ENCODE results near the gene SORCS2.
"Not testable (repeated sequence)": the region's sequence is repeated elsewhere in the genome, so short reads cannot be mapped to it uniquely, and the experiment has no call there.

Gene SORCS2

GRCh38 chr4:7595934-7596461 is 403.7 kb downstream of the SORCS2 start:
- no peaks in the 10 kb centered on the region for H3K9me3 ChIP-seq (ENCODE audit: control insufficient read depth, insufficient read depth, low read length)
- H3K36me3 ChIP-seq (ENCODE audit: control insufficient read depth, insufficient read depth, low read length), result no peaks in the 10 kb centered on the region
- no peak overlapping the region for H3K9ac ChIP-seq (ENCODE audit: low read depth, low read length)
- no peak overlapping the region for H3K27ac ChIP-seq (ENCODE audit: low read depth, low read length)
- peaks cover 12% of the 10 kb centered on the region for H3K4me1 ChIP-seq (ENCODE audit: control insufficient read depth, insufficient read depth, low read length)
- no peaks in the 10 kb centered on the region for H3K27me3 ChIP-seq (ENCODE audit: control insufficient read depth, insufficient read depth, low read length)
- H3K4me3 ChIP-seq (ENCODE audit: low read depth, low read length), result no peak overlapping the region

GRCh38 chr4:7596918-7597606 is 404.7 kb downstream of the SORCS2 start:
- Histone ChIP-seq H3K36me3 (ENCODE audit: control insufficient read depth, insufficient read depth, low read length) (no peaks in the 10 kb centered on the region), H3K9ac (ENCODE audit: low read depth, low read length) (no peak overlapping the region), H3K9me3 (ENCODE audit: control insufficient read depth, insufficient read depth, low read length) (no peaks in the 10 kb centered on the region), H3K4me1 (ENCODE audit: control insufficient read depth, insufficient read depth, low read length) (peaks cover 12% of the 10 kb centered on the region), H3K27me3 (ENCODE audit: control insufficient read depth, insufficient read depth, low read length) (no peaks in the 10 kb centered on the region), H3K27ac (ENCODE audit: low read depth, low read length) (no peak overlapping the region), H3K4me3 (ENCODE audit: low read depth, low read length) (no peak overlapping the region)

- no peak overlapping the region for H3K27ac ChIP-seq (ENCODE audit: low read depth, low read length)
- no peaks in the 10 kb centered on the region for H3K27me3 ChIP-seq (ENCODE audit: control insufficient read depth, insufficient read depth, low read length)
- peaks cover 7% of the 10 kb centered on the region; the same call in 1 of the 2 replicates for H3K9me3 ChIP-seq (ENCODE audit: control insufficient read depth, insufficient read depth, low read length)
- no peak overlapping the region for H3K4me3 ChIP-seq (ENCODE audit: low read depth, low read length)
- no peaks in the 10 kb centered on the region for H3K36me3 ChIP-seq (ENCODE audit: control insufficient read depth, insufficient read depth, low read length)
- H3K4me1 ChIP-seq (ENCODE audit: control insufficient read depth, insufficient read depth, low read length), result peaks cover 12% of the 10 kb centered on the region
- no peak overlapping the region for H3K9ac ChIP-seq (ENCODE audit: low read depth, low read length)
Observed at GRCh38 chr4:7598939-7599790, 406.8 kb downstream of the SORCS2 start.

GRCh38 chr4:7600247-7600646 is 407.9 kb downstream of the SORCS2 start:
- Histone ChIP-seq H3K4me1 (ENCODE audit: control insufficient read depth, insufficient read depth, low read length) (peaks cover 12% of the 10 kb centered on the region), H3K4me3 (ENCODE audit: low read depth, low read length) (no peak overlapping the region), H3K9me3 (ENCODE audit: control insufficient read depth, insufficient read depth, low read length) (peaks cover 7% of the 10 kb centered on the region; the same call in 1 of the 2 replicates), H3K36me3 (ENCODE audit: control insufficient read depth, insufficient read depth, low read length) (no peaks in the 10 kb centered on the region), H3K9ac (ENCODE audit: low read depth, low read length) (no peak overlapping the region), H3K27ac (ENCODE audit: low read depth, low read length) (no peak overlapping the region), H3K27me3 (ENCODE audit: control insufficient read depth, insufficient read depth, low read length) (no peaks in the 10 kb centered on the region)

- not testable (repeated sequence) for H3K36me3 ChIP-seq (ENCODE audit: control insufficient read depth, insufficient read depth, low read length); H3K9ac ChIP-seq (ENCODE audit: low read depth, low read length); H3K9me3 ChIP-seq (ENCODE audit: control insufficient read depth, insufficient read depth, low read length); H3K4me3 ChIP-seq (ENCODE audit: low read depth, low read length); H3K4me1 ChIP-seq (ENCODE audit: control insufficient read depth, insufficient read depth, low read length); H3K27ac ChIP-seq (ENCODE audit: low read depth, low read length); H3K27me3 ChIP-seq (ENCODE audit: control insufficient read depth, insufficient read depth, low read length)
Observed at GRCh38 chr4:7602166-7602565, 409.8 kb downstream of the SORCS2 start.

GRCh38 chr4:7607156-7607910 is 415.0 kb downstream of the SORCS2 start:
- no peaks in the 10 kb centered on the region for H3K4me1 ChIP-seq (ENCODE audit: control insufficient read depth, insufficient read depth, low read length)
- no peaks in the 10 kb centered on the region for H3K36me3 ChIP-seq (ENCODE audit: control insufficient read depth, insufficient read depth, low read length)
- H3K27me3 ChIP-seq (ENCODE audit: control insufficient read depth, insufficient read depth, low read length), result no peaks in the 10 kb centered on the region
- no peak overlapping the region for H3K9ac ChIP-seq (ENCODE audit: low read depth, low read length)
- no peak overlapping the region for H3K4me3 ChIP-seq (ENCODE audit: low read depth, low read length)
- no peak overlapping the region for H3K27ac ChIP-seq (ENCODE audit: low read depth, low read length)
- peaks cover 7% of the 10 kb centered on the region; the same call in 1 of the 2 replicates for H3K9me3 ChIP-seq (ENCODE audit: control insufficient read depth, insufficient read depth, low read length)

- no peak overlapping the region for H3K4me3 ChIP-seq (ENCODE audit: low read depth, low read length)
- H3K36me3 ChIP-seq (ENCODE audit: control insufficient read depth, insufficient read depth, low read length), result no peaks in the 10 kb centered on the region
- H3K9me3 ChIP-seq (ENCODE audit: control insufficient read depth, insufficient read depth, low read length), result peaks cover 6% of the 10 kb centered on the region; the same call in 1 of the 2 replicates
- no peaks in the 10 kb centered on the region for H3K4me1 ChIP-seq (ENCODE audit: control insufficient read depth, insufficient read depth, low read length)
- H3K27me3 ChIP-seq (ENCODE audit: control insufficient read depth, insufficient read depth, low read length), result no peaks in the 10 kb centered on the region
- H3K9ac ChIP-seq (ENCODE audit: low read depth, low read length), result no peak overlapping the region
- no peak overlapping the region for H3K27ac ChIP-seq (ENCODE audit: low read depth, low read length)
Observed at GRCh38 chr4:7608046-7608445, 415.7 kb downstream of the SORCS2 start.

GRCh38 chr4:7609316-7609715 is 417.0 kb downstream of the SORCS2 start:
- H3K9me3 ChIP-seq (ENCODE audit: control insufficient read depth, insufficient read depth, low read length), result no peaks in the 10 kb centered on the region
- H3K4me1 ChIP-seq (ENCODE audit: control insufficient read depth, insufficient read depth, low read length), result no peaks in the 10 kb centered on the region
- no peak overlapping the region for H3K4me3 ChIP-seq (ENCODE audit: low read depth, low read length)
- no peak overlapping the region for H3K9ac ChIP-seq (ENCODE audit: low read depth, low read length)
- H3K27ac ChIP-seq (ENCODE audit: low read depth, low read length), result no peak overlapping the region
- H3K36me3 ChIP-seq (ENCODE audit: control insufficient read depth, insufficient read depth, low read length), result no peaks in the 10 kb centered on the region
- no peaks in the 10 kb centered on the region for H3K27me3 ChIP-seq (ENCODE audit: control insufficient read depth, insufficient read depth, low read length)

GRCh38 chr4:7610022-7610670 is 417.8 kb downstream of the SORCS2 start:
- Histone ChIP-seq H3K4me1 (ENCODE audit: control insufficient read depth, insufficient read depth, low read length) (no peaks in the 10 kb centered on the region), H3K36me3 (ENCODE audit: control insufficient read depth, insufficient read depth, low read length) (no peaks in the 10 kb centered on the region), H3K9ac (ENCODE audit: low read depth, low read length) (no peak overlapping the region), H3K27me3 (ENCODE audit: control insufficient read depth, insufficient read depth, low read length) (no peaks in the 10 kb centered on the region), H3K9me3 (ENCODE audit: control insufficient read depth, insufficient read depth, low read length) (no peaks in the 10 kb centered on the region), H3K4me3 (ENCODE audit: low read depth, low read length) (no peak overlapping the region), H3K27ac (ENCODE audit: low read depth, low read length) (no peak overlapping the region)

GRCh38 chr4:7610841-7611240 is 418.5 kb downstream of the SORCS2 start:
- Histone ChIP-seq H3K27me3 (ENCODE audit: control insufficient read depth, insufficient read depth, low read length) (no peaks in the 10 kb centered on the region), H3K27ac (ENCODE audit: low read depth, low read length) (no peak overlapping the region), H3K4me3 (ENCODE audit: low read depth, low read length) (no peak overlapping the region), H3K9ac (ENCODE audit: low read depth, low read length) (no peak overlapping the region), H3K4me1 (ENCODE audit: control insufficient read depth, insufficient read depth, low read length) (no peaks in the 10 kb centered on the region), H3K36me3 (ENCODE audit: control insufficient read depth, insufficient read depth, low read length) (no peaks in the 10 kb centered on the region), H3K9me3 (ENCODE audit: control insufficient read depth, insufficient read depth, low read length) (no peaks in the 10 kb centered on the region)

Measured in HUES48 (cell line).